CD1c-positive myeloid dendritic cell (primary cell): ENCODE results near the gene ANKRD13D.
A peak's percentile ranks its signal among the peaks of the same experiment; 100 is the strongest.
"Not testable (repeated sequence)": the region's sequence is repeated elsewhere in the genome, so short reads cannot be mapped to it uniquely, and the experiment has no call there.

ENCODE experiments used
- DNase-seq: peaks from one replicate; pipeline ENCODE4 v3.0.0-alpha.2; 2016; ENCODE audit errors: extremely low spot score

ANKRD13D gene

GRCh38 chr11:67317205-67317887 lies 28.2 kb downstream of the ANKRD13D start:
- DNase-seq = peak; percentile 99

- no peak for DNase-seq
Measured at GRCh38 chr11:67317888-67318555, 28.9 kb downstream of the ANKRD13D start.

GRCh38 chr11:67318876-67319275 lies 29.8 kb downstream of the ANKRD13D start:
- not testable (repeated sequence) for DNase-seq

- no peak for DNase-seq
Measured at GRCh38 chr11:67320011-67320410, 30.9 kb downstream of the ANKRD13D start.

GRCh38 chr11:67320691-67321090 lies 31.6 kb downstream of the ANKRD13D start:
- no peak for DNase-seq

GRCh38 chr11:67321313-67321871 lies 32.3 kb downstream of the ANKRD13D start:
- no peak for DNase-seq

- no peak for DNase-seq
Measured at GRCh38 chr11:67322049-67322448, 32.9 kb downstream of the ANKRD13D start.

- DNase-seq = no peak
Measured at GRCh38 chr11:67323526-67323925, 34.4 kb downstream of the ANKRD13D start.

- DNase-seq = no peak
Measured at GRCh38 chr11:67332081-67332691, 43.1 kb downstream of the ANKRD13D start.

GRCh38 chr11:67337257-67337656 lies 48.2 kb downstream of the ANKRD13D start:
- DNase-seq = no peak

GRCh38 chr11:67344264-67344663 lies 55.2 kb downstream of the ANKRD13D start:
- peak; percentile 66 for DNase-seq

GRCh38 chr11:67345247-67345919 lies 56.3 kb downstream of the ANKRD13D start:
- no peak for DNase-seq

GRCh38 chr11:67345920-67346819 lies 57.1 kb downstream of the ANKRD13D start:
- DNase-seq = peak; percentile 51

- no peak for DNase-seq
Measured at GRCh38 chr11:67347964-67348749, 59.1 kb downstream of the ANKRD13D start.

- no peak for DNase-seq
Measured at GRCh38 chr11:67349036-67349435, 59.9 kb downstream of the ANKRD13D start.

GRCh38 chr11:67349457-67349856 lies 60.4 kb downstream of the ANKRD13D start:
- DNase-seq = no peak

GRCh38 chr11:67349928-67350465 lies 60.9 kb downstream of the ANKRD13D start:
- no peak for DNase-seq

- peak; percentile 89 for DNase-seq
Measured at GRCh38 chr11:67351275-67352005, 62.3 kb downstream of the ANKRD13D start.
